HL-60 (cell line): ENCODE measurements around the gene SPATA19.

Experiments
- DNase-seq, 2 experiments: peaks; one replicate each; pipeline ENCODE4 v3.0.0-alpha.2; 2010 to 2020; ENCODE audit warnings: low read depth in 1 of 2, low spot score in 1 of 2
- H3K27ac ChIP-seq: fragments of 250-450 bp; sonication (Bioruptor Pico); replicated peaks from 2 replicates; pipeline ENCODE4 v1.5.1; 2020; ENCODE audit warnings: mild to moderate bottlenecking, moderate library complexity
- H3K27me3 ChIP-seq: fragments of 250-450 bp; sonication (Bioruptor Pico); 2 replicates; pipeline ENCODE4 v1.5.1; 2021; ENCODE audit warnings: mild to moderate bottlenecking, moderate library complexity; ENCODE audit not compliant: insufficient read depth, poor library complexity, severe bottlenecking
- H3K4me3 ChIP-seq: replicated peaks from 2 replicates; pipeline ENCODE4 v1.5.1; 2011; ENCODE audit warnings: mild to moderate bottlenecking, control low read depth, low read length; ENCODE audit not compliant: insufficient read depth
- GABPA ChIP-seq: IDR thresholded peaks from 2 replicates; pipeline ENCODE4 v1.6.1; 2012; ENCODE audit warnings: low read depth
- POLR2AphosphoS5 ChIP-seq: IDR thresholded peaks from 2 replicates; pipeline ENCODE4 v1.6.1; 2012; ENCODE audit warnings: low read depth
- SPI1 ChIP-seq: IDR thresholded peaks from 2 replicates; pipeline ENCODE4 v1.6.1; 2012; ENCODE audit warnings: low read depth, mild to moderate bottlenecking, borderline replicate concordance
- TF ChIP-seq, protein P1 (sequence below): IDR thresholded peaks from 2 replicates; pipeline ENCODE4 v1.6.1; 2012; ENCODE audit warnings: low read depth; ENCODE audit not compliant: insufficient replicate concordance
- TF ChIP-seq, protein P2 (sequence below): IDR thresholded peaks from one replicate; pipeline ENCODE4 v1.5.1; 2011; ENCODE audit warnings: low read length, control low read depth, inconsistent platforms; ENCODE audit not compliant: insufficient read depth

The SPATA19 gene

DNA sequence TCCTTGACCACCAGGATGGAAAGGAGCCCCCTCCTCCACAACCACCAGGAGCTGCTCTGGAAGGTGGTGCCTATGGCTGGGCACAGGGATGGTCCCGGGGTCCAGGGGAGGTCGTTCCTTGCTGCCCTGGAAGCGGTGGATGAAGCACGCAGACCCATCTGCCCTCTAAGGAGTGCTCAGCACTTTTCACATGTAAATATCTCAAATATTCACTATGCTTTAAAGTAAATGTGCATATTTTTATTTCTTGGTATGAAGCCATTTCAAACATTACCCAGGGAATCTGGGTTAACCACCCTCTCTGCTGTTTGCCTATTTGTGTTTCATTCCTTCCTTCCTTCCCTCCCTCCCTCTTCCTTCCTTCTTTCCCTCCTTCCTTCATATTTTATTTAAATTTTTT is 21.7 kb downstream of the SPATA19 start:
- TF ChIP-seq, protein P1, sequence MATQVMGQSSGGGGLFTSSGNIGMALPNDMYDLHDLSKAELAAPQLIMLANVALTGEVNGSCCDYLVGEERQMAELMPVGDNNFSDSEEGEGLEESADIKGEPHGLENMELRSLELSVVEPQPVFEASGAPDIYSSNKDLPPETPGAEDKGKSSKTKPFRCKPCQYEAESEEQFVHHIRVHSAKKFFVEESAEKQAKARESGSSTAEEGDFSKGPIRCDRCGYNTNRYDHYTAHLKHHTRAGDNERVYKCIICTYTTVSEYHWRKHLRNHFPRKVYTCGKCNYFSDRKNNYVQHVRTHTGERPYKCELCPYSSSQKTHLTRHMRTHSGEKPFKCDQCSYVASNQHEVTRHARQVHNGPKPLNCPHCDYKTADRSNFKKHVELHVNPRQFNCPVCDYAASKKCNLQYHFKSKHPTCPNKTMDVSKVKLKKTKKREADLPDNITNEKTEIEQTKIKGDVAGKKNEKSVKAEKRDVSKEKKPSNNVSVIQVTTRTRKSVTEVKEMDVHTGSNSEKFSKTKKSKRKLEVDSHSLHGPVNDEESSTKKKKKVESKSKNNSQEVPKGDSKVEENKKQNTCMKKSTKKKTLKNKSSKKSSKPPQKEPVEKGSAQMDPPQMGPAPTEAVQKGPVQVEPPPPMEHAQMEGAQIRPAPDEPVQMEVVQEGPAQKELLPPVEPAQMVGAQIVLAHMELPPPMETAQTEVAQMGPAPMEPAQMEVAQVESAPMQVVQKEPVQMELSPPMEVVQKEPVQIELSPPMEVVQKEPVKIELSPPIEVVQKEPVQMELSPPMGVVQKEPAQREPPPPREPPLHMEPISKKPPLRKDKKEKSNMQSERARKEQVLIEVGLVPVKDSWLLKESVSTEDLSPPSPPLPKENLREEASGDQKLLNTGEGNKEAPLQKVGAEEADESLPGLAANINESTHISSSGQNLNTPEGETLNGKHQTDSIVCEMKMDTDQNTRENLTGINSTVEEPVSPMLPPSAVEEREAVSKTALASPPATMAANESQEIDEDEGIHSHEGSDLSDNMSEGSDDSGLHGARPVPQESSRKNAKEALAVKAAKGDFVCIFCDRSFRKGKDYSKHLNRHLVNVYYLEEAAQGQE: no peak
- TF ChIP-seq POLR2AphosphoS5 (no peak), SPI1 (no peak), GABPA (no peak)
- TF ChIP-seq, protein P2, sequence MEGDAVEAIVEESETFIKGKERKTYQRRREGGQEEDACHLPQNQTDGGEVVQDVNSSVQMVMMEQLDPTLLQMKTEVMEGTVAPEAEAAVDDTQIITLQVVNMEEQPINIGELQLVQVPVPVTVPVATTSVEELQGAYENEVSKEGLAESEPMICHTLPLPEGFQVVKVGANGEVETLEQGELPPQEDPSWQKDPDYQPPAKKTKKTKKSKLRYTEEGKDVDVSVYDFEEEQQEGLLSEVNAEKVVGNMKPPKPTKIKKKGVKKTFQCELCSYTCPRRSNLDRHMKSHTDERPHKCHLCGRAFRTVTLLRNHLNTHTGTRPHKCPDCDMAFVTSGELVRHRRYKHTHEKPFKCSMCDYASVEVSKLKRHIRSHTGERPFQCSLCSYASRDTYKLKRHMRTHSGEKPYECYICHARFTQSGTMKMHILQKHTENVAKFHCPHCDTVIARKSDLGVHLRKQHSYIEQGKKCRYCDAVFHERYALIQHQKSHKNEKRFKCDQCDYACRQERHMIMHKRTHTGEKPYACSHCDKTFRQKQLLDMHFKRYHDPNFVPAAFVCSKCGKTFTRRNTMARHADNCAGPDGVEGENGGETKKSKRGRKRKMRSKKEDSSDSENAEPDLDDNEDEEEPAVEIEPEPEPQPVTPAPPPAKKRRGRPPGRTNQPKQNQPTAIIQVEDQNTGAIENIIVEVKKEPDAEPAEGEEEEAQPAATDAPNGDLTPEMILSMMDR: no peak
- Histone ChIP-seq H3K27me3 (no peaks in the 10 kb centered on the region), H3K4me3 (no peak overlapping the region), H3K27ac (no peak overlapping the region)
- DNase-seq: no peak

DNA sequence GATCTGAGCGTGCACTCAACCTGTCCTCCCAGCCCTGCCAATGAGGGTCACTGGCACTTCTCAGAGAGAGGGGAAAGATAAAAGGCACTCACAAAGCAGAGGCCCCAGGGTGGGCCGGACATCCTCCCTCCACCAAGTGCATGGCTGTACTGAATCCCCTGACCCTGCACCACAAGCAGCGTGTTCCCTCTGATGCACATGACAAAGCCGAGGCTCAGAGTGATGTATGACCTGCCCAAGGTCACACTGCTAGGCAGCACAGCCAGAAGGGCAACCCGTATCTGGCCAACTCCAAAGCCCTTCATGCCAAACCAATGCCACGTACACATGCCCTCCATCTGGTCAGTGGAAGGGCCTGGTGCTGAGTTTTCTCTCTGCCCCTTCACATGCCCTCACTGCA is 22.1 kb downstream of the SPATA19 start:
- H3K27ac ChIP-seq: no peak overlapping the region
- no peaks in the 10 kb centered on the region for H3K27me3 ChIP-seq
- DNase-seq: no peak
- no peak for TF ChIP-seq POLR2AphosphoS5
- TF ChIP-seq, protein P1: no peak
- no peak overlapping the region for H3K4me3 ChIP-seq

DNA sequence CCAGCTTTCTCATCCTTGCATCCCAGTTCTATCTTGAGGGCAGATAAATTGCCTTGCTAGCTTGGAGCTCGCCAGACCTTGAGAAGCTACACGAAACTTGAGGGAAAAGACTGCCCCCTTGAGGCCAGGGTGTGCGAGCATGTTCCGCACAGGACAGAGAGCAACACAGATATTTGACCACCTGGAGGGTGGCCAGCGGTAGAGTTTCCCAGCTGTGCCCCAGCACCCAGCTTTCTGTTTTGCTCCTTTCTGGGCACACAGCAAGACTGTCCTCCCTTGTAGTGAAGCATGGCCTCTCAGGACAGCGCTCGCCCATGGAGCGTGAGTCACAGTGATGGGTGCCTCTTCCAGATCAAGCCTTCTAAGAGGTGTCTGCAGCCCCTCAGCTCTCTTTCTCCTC is 23.5 kb downstream of the SPATA19 start:
- Histone ChIP-seq H3K27ac (no peak overlapping the region), H3K4me3 (no peak overlapping the region), H3K27me3 (no peaks in the 10 kb centered on the region)
- no peak for TF ChIP-seq SPI1
- TF ChIP-seq POLR2AphosphoS5: no peak
- no peak for TF ChIP-seq GABPA
- TF ChIP-seq, protein P1: no peak
- TF ChIP-seq, protein P2: peak; percentile 51
- DNase-seq: peak; percentile 3 to 37

DNA sequence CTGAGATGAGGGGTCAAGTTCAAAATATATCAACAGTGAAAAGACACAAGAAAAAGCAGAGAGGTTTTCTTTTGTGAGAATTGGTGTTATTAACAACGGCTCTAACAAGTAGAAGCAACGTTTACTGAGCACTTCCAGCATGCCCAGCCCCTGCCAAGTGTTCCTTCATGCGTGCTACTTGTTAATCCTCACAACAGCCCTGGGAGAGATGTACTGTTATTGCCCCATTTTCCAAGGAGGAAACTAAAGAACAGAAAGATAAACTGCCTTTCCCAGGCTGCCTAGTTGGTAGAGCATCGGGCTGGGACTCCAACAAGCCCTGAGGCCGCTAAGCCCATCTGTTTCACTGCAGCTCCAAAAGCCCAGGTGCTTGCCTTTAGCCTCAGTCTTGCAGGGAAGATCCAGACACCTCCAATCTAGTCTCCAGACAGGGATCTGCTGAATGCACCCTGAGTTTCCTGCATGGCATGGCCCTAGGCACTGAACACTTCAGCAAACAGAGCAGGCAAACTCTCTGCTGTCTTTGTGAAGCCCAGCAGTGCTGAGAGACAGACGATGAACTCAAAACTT is 25.5 kb downstream of the SPATA19 start:
- no peak for DNase-seq
- Histone ChIP-seq H3K4me3 (no peak overlapping the region), H3K27ac (no peak overlapping the region), H3K27me3 (no peaks in the 10 kb centered on the region)
- TF ChIP-seq, protein P2: no peak
- TF ChIP-seq SPI1 (no peak), GABPA (no peak), POLR2AphosphoS5 (no peak)
- TF ChIP-seq, protein P1: no peak
